Stimulated activated CD4-positive, alpha-beta T cell treated with anti-CD3 and anti-CD28 coated beads, Interleukin-15, amount 100 ng/mL, for 24 hours (primary cell): ENCODE measurements around the gene AP3B1.
"Not testable (repeated sequence)": the region's sequence is repeated elsewhere in the genome, so short reads cannot be mapped to it uniquely, and the experiment has no call there.

Experiments
- DNase-seq: peaks from one replicate; pipeline ENCODE4 v3.0.0-alpha.2; 2020

Gene AP3B1

DNA sequence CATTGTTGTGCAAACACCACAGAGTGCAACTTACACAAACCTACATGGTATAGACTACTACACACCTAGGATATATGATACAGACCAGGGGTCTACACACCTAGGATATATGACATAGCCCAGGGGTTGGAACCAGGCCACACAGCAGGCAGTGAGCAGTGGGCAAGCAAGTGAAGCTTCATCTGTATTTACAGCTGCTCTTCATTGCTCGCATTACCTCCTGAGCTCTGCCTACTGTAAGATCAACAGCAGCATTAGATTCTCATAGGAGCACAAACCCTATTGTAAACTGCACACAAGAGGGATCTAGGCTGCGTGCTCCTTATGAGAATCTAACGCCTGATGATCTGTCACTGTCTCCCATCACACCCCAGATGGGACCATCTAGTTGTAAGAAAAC is 56.6 kb downstream of the AP3B1 start:
- DNase-seq: no peak

DNA sequence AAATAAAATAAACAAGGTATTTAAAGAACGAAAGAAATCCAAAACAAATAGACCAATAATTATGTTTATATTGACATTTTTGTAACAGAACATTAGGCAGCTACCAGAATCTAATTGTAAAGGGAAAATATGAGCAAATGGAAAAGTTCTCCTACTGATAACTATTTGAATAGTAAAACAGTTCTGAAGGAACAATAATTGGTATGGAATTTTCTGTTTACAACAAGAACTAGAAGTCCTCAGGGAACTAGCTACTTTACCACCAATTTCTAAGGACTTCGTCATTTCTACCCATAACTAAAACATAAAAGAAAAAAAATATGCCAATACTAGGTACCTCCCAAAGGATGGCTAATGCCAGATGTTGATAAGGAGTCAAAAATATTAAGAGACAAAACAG is 58.5 kb downstream of the AP3B1 start:
- no peak for DNase-seq

DNA sequence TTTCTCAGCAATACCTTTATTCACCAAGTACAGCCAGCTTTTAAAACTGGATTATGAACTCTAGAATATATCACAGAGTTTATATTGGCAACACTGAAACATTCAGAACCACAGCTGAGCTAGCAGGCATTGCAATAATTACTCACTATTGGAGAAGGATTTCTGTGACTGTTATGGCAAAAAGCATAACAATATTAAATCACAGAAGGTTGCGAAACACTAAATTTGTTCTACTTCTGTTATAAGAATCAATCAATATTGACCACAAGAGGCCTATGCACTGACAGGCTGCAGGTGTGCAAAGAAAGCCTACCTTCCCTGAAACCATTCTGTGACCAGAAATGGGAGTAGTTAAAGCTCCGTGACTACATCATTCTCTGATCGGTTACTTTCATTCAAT is 59.2 kb downstream of the AP3B1 start:
- DNase-seq: no peak

- DNase-seq: no peak
Measured at GRCh38 chr5:78234804-78235203, 59.7 kb downstream of the AP3B1 start.

DNA sequence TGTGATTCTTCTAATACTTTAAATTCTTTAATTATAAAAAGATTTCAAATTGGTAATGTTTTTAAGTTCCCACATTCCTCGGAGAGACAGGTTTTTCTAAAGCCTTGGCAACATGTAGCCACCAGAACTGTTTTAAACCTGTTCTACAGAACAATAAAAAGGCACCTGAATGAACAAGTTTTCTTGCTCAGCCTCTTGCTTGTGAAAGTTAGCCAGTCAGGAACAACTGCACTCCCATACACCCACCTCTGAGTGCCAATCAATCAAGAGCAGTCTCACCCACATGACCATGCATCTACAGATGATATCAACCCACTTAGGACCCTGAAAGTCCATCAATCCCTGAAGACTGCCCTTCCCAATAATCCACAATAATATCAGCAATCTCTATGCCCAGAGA is 62.3 kb downstream of the AP3B1 start:
- DNase-seq: no peak

DNA sequence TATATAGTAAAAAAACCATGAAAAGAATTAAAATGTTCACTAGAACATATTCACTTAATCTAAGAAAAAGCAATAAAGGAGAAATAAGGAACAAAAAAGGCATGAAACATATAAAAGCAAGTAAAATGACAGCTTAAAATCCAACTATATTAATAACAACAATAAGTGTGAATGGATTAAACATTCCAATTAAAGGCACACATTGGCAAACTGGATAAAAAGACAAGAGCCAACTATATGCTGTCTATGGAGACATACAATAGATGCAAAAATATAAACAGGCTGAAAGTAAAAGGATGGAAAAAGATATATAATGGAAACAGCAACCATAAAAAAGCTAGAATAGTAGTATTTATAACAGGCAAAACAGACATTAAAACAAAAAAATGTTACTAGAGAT is 70.1 kb downstream of the AP3B1 start:
- no peak for DNase-seq

DNA sequence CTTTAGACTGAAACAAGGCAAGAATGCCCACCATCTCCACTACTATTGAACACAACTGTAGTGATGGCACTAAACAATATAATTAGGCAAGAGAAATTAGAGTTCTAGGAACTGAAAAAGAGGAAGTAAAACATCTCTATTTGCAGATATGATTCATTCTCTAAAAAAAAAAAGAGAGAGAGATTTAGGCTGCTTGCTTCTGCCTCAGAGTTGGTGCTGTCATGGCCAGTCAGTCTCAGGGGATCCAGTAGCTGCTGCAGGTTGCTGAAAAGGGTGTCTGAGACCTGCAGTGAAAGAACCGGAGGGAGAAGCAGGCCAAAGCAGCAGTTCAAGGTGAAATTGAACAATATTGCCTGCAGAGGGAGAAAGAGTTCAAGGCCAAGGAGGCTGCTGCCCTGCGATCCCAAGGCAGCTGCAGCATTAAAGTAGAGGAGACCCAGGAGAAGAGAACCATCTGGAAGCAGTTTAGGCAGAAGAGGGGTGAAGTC is 72.5 kb downstream of the AP3B1 start:
- DNase-seq: no peak

DNA sequence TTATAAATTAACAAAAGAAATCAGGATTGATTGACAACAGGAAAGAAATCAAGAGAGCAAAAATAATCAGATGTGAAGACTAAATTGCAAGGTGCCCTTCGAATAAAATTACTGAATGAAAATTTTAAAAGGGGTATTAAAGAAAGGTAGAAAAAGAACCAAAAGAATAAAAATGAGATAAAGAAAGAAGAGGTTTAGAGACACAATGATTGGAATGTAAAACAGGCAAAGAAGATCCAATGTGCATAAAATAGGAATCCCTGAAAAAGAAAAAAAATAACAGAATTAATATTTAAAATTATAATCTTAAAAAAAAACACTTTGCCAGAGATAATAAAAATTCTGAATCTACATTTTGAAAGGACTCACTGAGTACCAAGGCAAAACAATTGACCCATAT is 73.0 kb downstream of the AP3B1 start:
- no peak for DNase-seq

DNA sequence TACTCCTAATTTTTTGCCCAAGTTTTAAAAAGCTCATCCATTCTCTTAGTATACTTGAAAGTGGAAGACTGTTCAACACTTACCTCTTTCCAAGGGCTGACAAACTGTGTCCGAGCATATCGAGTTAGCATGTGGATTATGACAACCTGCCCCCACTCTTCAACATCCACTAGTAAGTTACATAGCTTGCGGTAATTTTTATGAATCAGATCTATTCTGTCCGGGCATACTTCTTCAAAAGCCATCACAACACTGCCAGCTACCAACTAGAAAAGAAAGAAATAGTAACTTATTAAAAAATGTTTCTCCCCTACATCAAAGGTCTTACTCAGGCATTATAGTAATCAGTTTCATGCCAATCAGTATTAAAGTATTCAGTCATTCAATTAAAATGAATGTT is 78.5 kb downstream of the AP3B1 start:
- no peak for DNase-seq

DNA sequence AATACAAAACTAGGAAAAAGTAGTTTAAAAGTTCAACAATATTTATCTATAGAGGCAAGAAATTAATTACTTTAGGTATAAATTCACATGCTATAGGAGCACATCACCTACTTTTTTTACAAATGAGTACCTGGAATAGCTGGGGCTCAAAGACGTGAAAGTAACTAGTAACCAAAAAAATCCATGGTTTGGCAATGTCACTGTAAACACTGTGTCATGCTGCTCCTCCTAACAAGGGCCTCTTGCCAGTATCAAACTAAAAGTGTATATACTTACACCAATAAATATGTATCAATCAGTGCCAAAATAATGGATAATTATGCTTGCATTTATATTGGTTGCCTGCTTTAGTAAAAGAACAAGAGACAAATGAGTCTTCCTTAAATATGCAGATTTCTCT is 78.9 kb downstream of the AP3B1 start:
- no peak for DNase-seq

- DNase-seq: no peak
Measured at GRCh38 chr5:78213799-78214198, 80.7 kb downstream of the AP3B1 start.

DNA sequence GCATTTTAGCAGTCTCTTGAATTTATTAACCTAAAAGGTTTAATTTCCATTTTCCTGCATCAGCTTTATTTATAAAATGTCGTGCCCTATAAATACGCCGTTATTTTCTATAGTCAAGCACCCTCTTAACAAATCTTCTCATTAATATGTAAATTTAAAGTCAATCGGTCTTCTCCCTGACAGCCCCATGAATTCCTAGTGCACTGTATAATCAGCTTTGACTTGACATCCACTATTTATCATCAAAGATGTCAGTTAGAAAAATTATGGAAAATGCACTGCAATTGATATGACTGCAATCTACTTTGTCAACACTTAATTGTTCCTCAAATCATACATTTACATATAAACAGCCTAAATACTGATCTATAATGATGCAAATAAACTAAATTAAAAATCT is 83.4 kb downstream of the AP3B1 start:
- no peak for DNase-seq

DNA sequence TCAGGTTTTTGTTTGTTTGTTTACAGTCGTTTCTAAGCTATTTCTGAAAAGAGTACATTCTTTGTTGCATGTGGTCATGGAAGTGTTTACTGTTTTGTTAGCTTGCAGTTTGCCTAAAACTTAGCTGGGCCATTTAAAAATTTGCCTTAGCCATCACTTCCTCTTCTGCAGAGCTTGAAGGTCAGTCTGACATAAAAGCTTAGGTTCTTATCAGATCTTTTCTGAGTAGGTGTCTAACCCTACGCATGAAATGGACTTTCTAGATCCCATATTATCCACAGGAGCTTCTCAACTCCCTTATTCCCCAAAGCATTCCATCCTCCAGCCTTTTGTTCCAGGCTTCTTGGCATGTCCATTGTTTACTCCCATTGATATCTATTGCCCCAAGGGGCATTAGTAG is 90.3 kb downstream of the AP3B1 start:
- no peak for DNase-seq

DNA sequence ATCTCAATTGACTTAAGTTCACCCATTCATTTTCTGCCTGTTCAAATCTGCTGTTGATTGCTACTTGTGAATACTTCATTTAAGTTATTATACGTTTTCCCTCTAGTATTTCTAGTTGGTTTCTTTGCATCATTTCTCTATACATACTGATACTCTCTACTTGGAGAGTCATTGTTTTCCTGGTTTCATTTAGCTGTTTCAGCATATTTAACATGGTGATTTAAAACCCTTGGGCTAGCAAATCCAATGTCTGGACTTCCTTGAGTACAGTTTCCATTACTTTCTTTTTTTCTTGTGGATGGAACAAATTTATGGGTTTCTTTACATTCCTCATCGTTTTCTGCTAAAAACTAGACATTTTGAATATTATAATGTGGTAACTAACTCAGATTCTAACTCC is 90.7 kb downstream of the AP3B1 start:
- no peak for DNase-seq

DNA sequence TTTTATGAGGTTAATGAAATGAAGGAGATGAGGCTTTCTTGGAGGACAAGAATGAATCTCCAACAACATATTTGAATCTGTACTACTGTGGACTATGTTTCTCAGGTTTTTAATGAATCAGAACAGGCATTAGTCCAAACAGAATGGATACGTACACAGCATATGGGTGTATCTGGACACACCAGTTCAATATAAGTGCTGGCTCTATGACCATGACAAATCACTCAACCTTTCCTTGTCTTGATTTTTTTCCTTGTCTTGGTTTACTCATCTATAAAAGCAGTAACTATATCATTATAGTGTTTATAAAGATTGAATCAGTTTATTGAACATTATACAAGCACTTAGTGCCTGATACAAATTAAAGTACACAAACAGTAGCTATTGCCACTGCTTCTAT is 104.1 kb downstream of the AP3B1 start:
- DNase-seq: no peak

DNA sequence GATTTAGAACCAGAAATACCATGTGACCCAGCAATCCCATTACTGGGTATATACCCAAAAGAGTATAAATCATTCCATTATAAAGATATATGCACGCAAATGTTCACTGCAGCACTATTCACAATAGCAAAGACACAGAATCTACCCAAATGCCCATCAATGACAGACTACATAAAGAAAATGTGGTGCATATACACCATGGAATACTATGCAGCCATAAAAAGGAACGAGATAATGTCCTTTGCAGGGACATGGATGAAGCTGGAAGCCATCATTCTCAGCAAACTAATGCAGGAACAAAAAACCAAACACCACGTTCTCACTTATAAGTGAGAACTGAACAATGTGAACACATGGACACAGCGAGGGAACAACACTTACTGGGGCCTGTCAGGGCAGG is 105.8 kb downstream of the AP3B1 start:
- DNase-seq: not testable (repeated sequence)

DNA sequence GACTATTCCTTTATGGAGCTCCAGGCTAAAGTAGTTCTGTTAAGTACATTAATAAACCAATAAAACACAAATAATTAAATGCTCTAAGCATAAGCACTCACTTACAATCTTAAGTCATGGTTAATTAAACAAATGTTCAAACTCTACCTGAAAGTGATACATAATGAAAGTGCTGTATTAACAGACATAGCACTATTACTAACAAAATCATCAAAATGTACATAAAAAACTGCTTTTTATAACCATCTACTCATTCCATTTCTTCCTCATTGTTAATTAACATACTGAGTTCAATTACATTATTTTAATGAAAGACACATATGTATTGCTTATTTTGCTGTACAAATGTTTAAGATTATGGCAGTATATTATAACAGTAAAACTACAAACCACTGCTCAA is 107.3 kb downstream of the AP3B1 start:
- DNase-seq: no peak

- DNase-seq: peak; percentile 21
Measured at GRCh38 chr5:78182838-78183237, 111.7 kb downstream of the AP3B1 start.

DNA sequence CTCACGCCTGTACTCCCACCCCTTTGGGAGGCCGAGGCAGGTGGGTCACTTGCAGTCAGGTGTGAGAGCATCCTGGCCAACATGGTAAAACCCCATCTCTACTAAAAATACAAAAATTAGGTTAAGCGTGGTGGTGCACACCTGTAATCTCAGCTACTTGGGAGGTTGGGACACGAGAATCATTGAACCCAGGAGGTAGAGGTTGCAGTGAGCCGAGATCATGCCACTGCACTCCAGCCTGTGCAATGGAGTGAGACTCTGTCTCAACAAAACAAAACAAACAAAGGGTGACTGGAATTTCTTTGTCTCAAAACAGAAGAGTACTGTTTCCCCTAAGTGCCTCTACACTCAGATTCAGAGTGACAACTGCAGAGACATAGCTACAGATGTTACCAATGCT is 116.1 kb downstream of the AP3B1 start:
- DNase-seq: no peak

- DNase-seq: not testable (repeated sequence)
Measured at GRCh38 chr5:78170335-78170734, 124.2 kb downstream of the AP3B1 start.

DNA sequence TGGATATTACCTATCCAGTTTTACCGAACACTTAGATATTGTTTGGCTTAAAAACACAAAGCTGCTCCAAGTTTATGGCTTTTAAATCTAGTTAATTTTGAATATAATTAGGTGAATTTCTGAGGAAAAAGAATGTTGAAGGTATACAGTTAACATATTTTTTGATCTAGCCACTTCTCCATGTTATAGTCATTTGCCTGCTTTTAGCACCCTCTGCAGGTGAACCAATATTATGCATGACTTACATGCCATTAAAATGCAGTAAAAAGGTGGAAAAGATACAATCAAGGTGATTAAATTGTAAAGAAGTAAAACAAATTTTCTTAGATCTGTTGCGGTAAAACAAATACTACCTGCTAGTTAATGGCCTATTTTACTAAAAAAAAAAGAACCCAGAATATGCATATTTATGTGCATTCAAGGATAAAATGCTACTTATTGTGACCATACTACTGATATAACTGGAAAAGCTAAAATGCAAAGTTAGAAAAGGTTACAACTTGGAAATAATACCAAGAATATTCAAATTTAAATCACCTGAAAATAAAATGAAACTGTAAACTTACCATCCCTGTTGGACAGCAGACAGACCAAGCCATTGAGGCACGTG is 132.1 kb downstream of the AP3B1 start:
- DNase-seq: no peak

- no peak for DNase-seq
Measured at GRCh38 chr5:78157001-78157400, 137.5 kb downstream of the AP3B1 start.

DNA sequence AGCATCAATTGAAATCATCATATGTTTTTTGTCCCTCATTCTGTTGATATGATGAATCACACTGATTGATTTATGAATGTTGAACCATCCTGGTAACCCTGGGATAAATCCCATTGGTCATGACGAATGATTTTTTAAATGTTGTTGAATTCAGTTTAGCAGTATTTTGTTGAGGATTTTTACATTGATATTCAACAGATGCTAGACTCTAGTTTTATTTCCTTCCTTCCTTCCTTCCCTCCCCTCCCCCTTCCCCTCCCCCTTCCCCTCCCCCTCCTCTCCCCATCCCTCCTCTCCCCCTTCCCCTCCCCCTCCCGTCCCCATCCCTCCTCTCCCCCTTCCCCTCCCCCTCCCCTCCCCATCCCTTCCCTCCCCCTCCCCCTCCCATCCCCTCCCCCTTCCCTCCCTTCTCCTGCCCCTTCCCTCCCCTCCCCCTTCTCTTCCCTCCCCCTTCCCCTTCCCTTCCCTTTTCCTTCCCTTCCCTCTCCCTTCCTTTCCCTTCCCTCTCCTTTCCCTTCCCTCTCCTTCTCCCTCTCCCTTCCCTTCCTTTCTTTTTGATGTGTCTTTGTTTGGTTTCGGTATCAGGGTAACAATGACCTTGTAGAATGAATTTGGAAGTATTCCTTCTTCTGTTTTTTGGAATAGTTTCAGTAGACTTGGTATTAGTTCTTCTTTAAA is 142.8 kb downstream of the AP3B1 start:
- no peak for DNase-seq

DNA sequence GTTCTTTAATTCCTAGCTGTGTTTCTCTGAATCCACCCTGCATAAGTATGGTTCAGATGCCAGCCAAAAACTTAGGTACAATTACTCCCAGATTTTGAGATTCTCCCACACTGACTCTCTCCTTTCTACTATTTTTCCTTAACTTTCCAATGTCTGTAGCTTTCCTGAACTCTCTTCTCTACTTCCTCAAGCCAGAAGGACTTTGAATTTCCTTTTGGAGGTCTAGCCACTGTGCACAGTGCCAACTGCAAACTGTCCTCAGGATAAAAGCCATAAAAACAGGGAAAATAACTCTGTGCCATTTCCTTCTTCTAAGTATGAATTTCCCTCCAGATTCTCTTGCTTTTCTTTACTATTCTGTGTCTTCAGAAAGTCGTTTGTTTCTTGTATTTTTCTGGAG is 157.2 kb downstream of the AP3B1 start:
- DNase-seq: no peak

DNA sequence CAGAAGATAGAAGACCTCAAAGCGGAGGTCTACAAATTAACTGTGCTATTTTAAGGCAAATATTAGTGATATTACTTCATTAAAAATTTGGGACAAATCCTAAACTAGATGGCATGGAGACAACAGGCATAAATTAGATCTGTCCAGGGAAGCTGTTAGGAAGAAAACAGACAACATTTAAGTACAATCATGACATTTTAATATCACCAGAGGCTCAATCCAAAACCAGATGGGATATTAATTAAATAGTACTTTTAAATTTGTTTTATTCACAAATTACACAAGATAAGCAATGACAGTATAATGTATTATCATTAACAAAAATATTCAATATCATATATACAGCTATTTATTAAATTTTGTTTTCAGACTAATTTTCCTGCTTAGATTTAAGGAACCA is 161.1 kb downstream of the AP3B1 start:
- no peak for DNase-seq
